ENCODE data around the gene TENT4B.

TENT4B gene

GRCh38 chr16:50198802-50199403, 45.8 kb downstream of the TENT4B start:
- no peaks in the 10 kb centered on the region for H3K9me3 ChIP-seq (ENCODE audit: low read length)
- H3K79me2 ChIP-seq (ENCODE audit: insufficient read depth, low read length) = peaks cover 9% of the 10 kb centered on the region; the same call in 1 of the 2 replicates
- no peaks in the 10 kb centered on the region for H4K20me1 ChIP-seq (ENCODE audit: insufficient read depth, low read length)
- TF ChIP-seq CTCF (IDR thresholded peaks at IDR 0.05; ENCODE audit: low read length) = no peak
- TF ChIP-seq EZH2 (IDR thresholded peaks at IDR 0.05; ENCODE audit: borderline replicate concordance, low read length) = no peak
- H3K27ac ChIP-seq (ENCODE audit: low read depth, low read length, poor library complexity, severe bottlenecking) = no peak overlapping the region
- no peaks in the 10 kb centered on the region for H3F3A ChIP-seq (ENCODE audit: insufficient read depth, low read length)
- H3K4me2 ChIP-seq (ENCODE audit: low read length) = no peak overlapping the region
- no peak overlapping the region for H3K4me3 ChIP-seq (ENCODE audit: low read depth, low read length, poor library complexity, severe bottlenecking)
- no peak overlapping the region for H3K9ac ChIP-seq (ENCODE audit: low read length)
- peaks cover 23% of the 10 kb centered on the region for H3K4me1 ChIP-seq (ENCODE audit: insufficient read depth, low read length, severe bottlenecking)
- H3K9me2 ChIP-seq (ENCODE audit: low read depth, low read length) = no peaks in the 10 kb centered on the region
- H3K36me3 ChIP-seq (ENCODE audit: insufficient read depth, low read length) = no peaks in the 10 kb centered on the region
- no peak overlapping the region for H2AFZ ChIP-seq (ENCODE audit: low read length)
- H3K27me3 ChIP-seq (ENCODE audit: insufficient read depth, low read length) = no peaks in the 10 kb centered on the region

- no peak overlapping the region for H3K4me3 ChIP-seq (ENCODE audit: low read depth, low read length, poor library complexity, severe bottlenecking)
- H3F3A ChIP-seq (ENCODE audit: insufficient read depth, low read length) = no peaks in the 10 kb centered on the region
- no peak overlapping the region for H3K4me2 ChIP-seq (ENCODE audit: low read length)
- H3K79me2 ChIP-seq (ENCODE audit: insufficient read depth, low read length) = 0 out of 2 replicates have a peak, but pooled peaks cover 4% of the 10 kb centered on the region
- H3K9me2 ChIP-seq (ENCODE audit: low read depth, low read length) = no peaks in the 10 kb centered on the region
- H3K4me1 ChIP-seq (ENCODE audit: insufficient read depth, low read length, severe bottlenecking) = peaks cover 27% of the 10 kb centered on the region
- H2AFZ ChIP-seq (ENCODE audit: low read length) = no peak overlapping the region
- no peaks in the 10 kb centered on the region for H3K27me3 ChIP-seq (ENCODE audit: insufficient read depth, low read length)
- H4K20me1 ChIP-seq (ENCODE audit: insufficient read depth, low read length) = no peaks in the 10 kb centered on the region
- H3K9ac ChIP-seq (ENCODE audit: low read length) = no peak overlapping the region
- no peaks in the 10 kb centered on the region for H3K9me3 ChIP-seq (ENCODE audit: low read length)
- H3K36me3 ChIP-seq (ENCODE audit: insufficient read depth, low read length) = no peaks in the 10 kb centered on the region
- TF ChIP-seq CTCF (IDR thresholded peaks at IDR 0.05; ENCODE audit: low read length) = no peak
- no peak for TF ChIP-seq EZH2 (IDR thresholded peaks at IDR 0.05; ENCODE audit: borderline replicate concordance, low read length)
- H3K27ac ChIP-seq (ENCODE audit: low read depth, low read length, poor library complexity, severe bottlenecking) = no peak overlapping the region
These were observed 48.7 kb downstream of the TENT4B start for GRCh38 chr16:50201787-50202186.

GRCh38 chr16:50202926-50203624, 50.0 kb downstream of the TENT4B start:
- Histone ChIP-seq H3K27ac (ENCODE audit: low read depth, low read length, poor library complexity, severe bottlenecking) (no peak overlapping the region), H4K20me1 (ENCODE audit: insufficient read depth, low read length) (no peaks in the 10 kb centered on the region), H3F3A (ENCODE audit: insufficient read depth, low read length) (no peaks in the 10 kb centered on the region), H3K36me3 (ENCODE audit: insufficient read depth, low read length) (no peaks in the 10 kb centered on the region), H3K9ac (ENCODE audit: low read length) (no peak overlapping the region), H3K4me3 (ENCODE audit: low read depth, low read length, poor library complexity, severe bottlenecking) (no peak overlapping the region), H3K9me2 (ENCODE audit: low read depth, low read length) (no peaks in the 10 kb centered on the region), H3K79me2 (ENCODE audit: insufficient read depth, low read length) (0 out of 2 replicates have a peak, but pooled peaks cover 4% of the 10 kb centered on the region), H3K9me3 (ENCODE audit: low read length) (no peaks in the 10 kb centered on the region), H3K27me3 (ENCODE audit: insufficient read depth, low read length) (no peaks in the 10 kb centered on the region), H2AFZ (ENCODE audit: low read length) (no peak overlapping the region), H3K4me1 (ENCODE audit: insufficient read depth, low read length, severe bottlenecking) (peaks cover 21% of the 10 kb centered on the region), H3K4me2 (ENCODE audit: low read length) (no peak overlapping the region)
- TF ChIP-seq CTCF (IDR thresholded peaks at IDR 0.05; ENCODE audit: low read length) = no peak
- no peak for TF ChIP-seq EZH2 (IDR thresholded peaks at IDR 0.05; ENCODE audit: borderline replicate concordance, low read length)

All from OCI-LY1 (cell line).